ENCODE data around the gene SLIT3.

- TF ChIP-seq RCOR1 (IDR thresholded peaks at IDR 0.05; ENCODE audit: low read length) (no peak), GABPA (IDR thresholded peaks at IDR 0.05; ENCODE audit: low read depth) (no peak), CTCF (IDR thresholded peaks at IDR 0.05) (no peak), NRF1 (IDR thresholded peaks at IDR 0.05; ENCODE audit: low read depth, low read length) (no peak)
Observed at GRCh38 chr5:168734119-168734518, 566.8 kb downstream of the SLIT3 start.

Measured in SK-N-SH (cell line).